SK-N-SH (cell line): ENCODE results near the gene ZCRB1. TPM values are rescaled to one million over a fixed set of nuclear protein-coding genes. Genes with fewer than 3 reads are reported as not detected.

ENCODE experiments used
- CTCF ChIA-PET: fragments of 300-600, 350-600 bp; formaldehyde crosslinking; extraction: SDS; loops from one replicate; lab custom pipeline; 2021; lab: Yijun Ruan, JAX
- POLR2A ChIA-PET: fragments of 350-600 bp; sonication (Branson Sonifier 250); formaldehyde crosslinking; extraction: SDS; loops from one replicate; lab custom pipeline; 2020; ENCODE audit warnings: antibody characterized with exemption, inconsistent platforms; lab: Yijun Ruan, JAX
- DNase-seq: peaks from one replicate; pipeline ENCODE4 v3.0.0; 2012
- H2AFZ ChIP-seq: fragments of 200-600 bp; sonication (generic); 2 replicates; pipeline ENCODE4 v1.8.1; 2016; ENCODE audit warnings: antibody characterized with exemption, mild to moderate bottlenecking, low read depth
- H3F3A ChIP-seq: fragments of 200-600 bp; sonication (generic); replicated peaks from 2 replicates; pipeline ENCODE3; 2016; ENCODE audit warnings: antibody characterized with exemption, mild to moderate bottlenecking; ENCODE audit not compliant: insufficient read depth
- H3K27ac ChIP-seq, 2 experiments: fragments of 200-500 bp in 1 of 2; fragments of 200-600 bp in 1 of 2; sonication (Bioruptor generic) in 1 of 2; sonication (generic), shearing (Covaris generic) in 1 of 2; 2 replicates each; pipeline versions ENCODE4 v1.5.1 to v1.6.1; 2014 to 2016; ENCODE audit warnings: low read depth in 2 of 2, inconsistent platforms in 1 of 2, low read length in 1 of 2, mild to moderate bottlenecking in 1 of 2, mixed read lengths in 1 of 2
- H3K27me3 ChIP-seq: fragments of 200-600 bp; sonication (generic), shearing (Covaris generic); 2 replicates; pipeline ENCODE4 v1.6.1; 2016; ENCODE audit warnings: mixed run types; ENCODE audit not compliant: insufficient read depth
- H3K36me3 ChIP-seq, 2 experiments: fragments of 200-500 bp in 1 of 2; fragments of 200-600 bp in 1 of 2; sonication (Bioruptor generic) in 1 of 2; sonication (generic) in 1 of 2; replicated peaks in 1 of 2; 2 replicates each; pipeline versions ENCODE3 to v1.5.1; 2014 to 2016; ENCODE audit warnings: low read length in 1 of 2, mild to moderate bottlenecking in 1 of 2; ENCODE audit not compliant: insufficient read depth in 2 of 2, control insufficient read depth in 1 of 2
- H3K4me1 ChIP-seq, 2 experiments: fragments of 200-500 bp in 1 of 2; fragments of 200-600 bp in 1 of 2; sonication (Bioruptor generic) in 1 of 2; sonication (generic), shearing (Covaris generic) in 1 of 2; 2 replicates each; pipeline versions ENCODE4 v1.5.1 to v1.6.1; 2014 to 2016; ENCODE audit warnings: low read depth in 1 of 2, low read length in 1 of 2, mixed run types in 1 of 2; ENCODE audit not compliant: insufficient read depth in 2 of 2, control insufficient read depth in 1 of 2
- H3K4me2 ChIP-seq: fragments of 200-600 bp; sonication (generic), shearing (Covaris generic); 2 replicates; pipeline ENCODE4 v1.6.1; 2017; ENCODE audit warnings: mixed run types
- H3K4me3 ChIP-seq, 2 experiments: fragments of 200-500 bp in 1 of 2; fragments of 200-600 bp in 1 of 2; sonication (Bioruptor generic) in 1 of 2; sonication (generic), shearing (Covaris generic) in 1 of 2; 2 replicates each; pipeline versions ENCODE4 v1.5.1 to v1.8.1; 2014 to 2016; ENCODE audit warnings: low read depth in 2 of 2, inconsistent platforms in 1 of 2, low read length in 1 of 2, mild to moderate bottlenecking in 1 of 2, mixed read lengths in 1 of 2, moderate library complexity in 1 of 2
- H3K79me2 ChIP-seq: fragments of 200-600 bp; sonication (generic); 2 replicates; pipeline ENCODE4 v1.8.1; 2017; ENCODE audit warnings: mild to moderate bottlenecking; ENCODE audit not compliant: insufficient read depth
- H3K9ac ChIP-seq: fragments of 200-600 bp; sonication (generic); 2 replicates; pipeline ENCODE4 v1.6.1; 2017; ENCODE audit warnings: mixed run types
- H3K9me2 ChIP-seq: fragments of 200-600 bp; sonication (generic); 2 replicates; pipeline ENCODE4 v1.6.1; 2017; ENCODE audit warnings: mixed run types
- H3K9me3 ChIP-seq: fragments of 200-600 bp; sonication (generic); 2 replicates; pipeline ENCODE4 v1.6.1; 2017; ENCODE audit warnings: mixed run types, mild to moderate bottlenecking, moderate library complexity
- H4K20me1 ChIP-seq: fragments of 200-600 bp; sonication (generic); 2 replicates; pipeline ENCODE4 v1.6.1; 2017; ENCODE audit warnings: mild to moderate bottlenecking, mixed run types; ENCODE audit not compliant: insufficient read depth
- CHD2 ChIP-seq: fragments of 150-350 bp; IDR thresholded peaks from 2 replicates; pipeline ENCODE4 v1.6.1; 2018; ENCODE audit warnings: low read length; ENCODE audit not compliant: partially characterized antibody
- EZH2phosphoT487 ChIP-seq: fragments of 200-600 bp; sonication (generic); IDR thresholded peaks from 2 replicates; pipeline ENCODE4 v1.6.1; 2017; ENCODE audit warnings: low read depth, mixed run types, mild to moderate bottlenecking, antibody characterized with exemption, moderate library complexity, borderline replicate concordance
- FOSL2 ChIP-seq: IDR thresholded peaks from 2 replicates; pipeline ENCODE4 v1.4.0; 2012; ENCODE audit warnings: low read depth, mild to moderate bottlenecking, moderate library complexity, borderline replicate concordance
- FOXM1 ChIP-seq: IDR thresholded peaks from 2 replicates; pipeline ENCODE4 v1.4.0; 2012; ENCODE audit warnings: low read depth, mild to moderate bottlenecking
- MAX ChIP-seq: IDR thresholded peaks from 2 replicates; pipeline ENCODE4 v1.4.0; 2012; ENCODE audit warnings: low read depth
- POLR2AphosphoS5 ChIP-seq: IDR thresholded peaks from 2 replicates; pipeline ENCODE4 v1.6.1; 2012; ENCODE audit warnings: low read depth, low read length
- RCOR1 ChIP-seq: fragments of 150-350 bp; IDR thresholded peaks from 2 replicates; pipeline ENCODE4 v1.6.1; 2017; ENCODE audit warnings: antibody characterized with exemption, low read length
- RXRA ChIP-seq: IDR thresholded peaks from 2 replicates; pipeline ENCODE4 v1.4.0; 2012; ENCODE audit warnings: low read depth, mild to moderate bottlenecking, borderline replicate concordance
- SIN3A ChIP-seq: IDR thresholded peaks from 2 replicates; pipeline ENCODE4 v1.6.1; 2012; ENCODE audit warnings: low read depth, mild to moderate bottlenecking, low read length, moderate library complexity, borderline replicate concordance
- SMC3 ChIP-seq: IDR thresholded peaks from 2 replicates; pipeline ENCODE4 v1.6.1; 2012; ENCODE audit warnings: low read depth, low read length, improper control_type of control experiment
- TAF1 ChIP-seq: IDR thresholded peaks from 2 replicates; pipeline ENCODE4 v1.6.1; 2012; ENCODE audit warnings: low read depth, mild to moderate bottlenecking, low read length, moderate library complexity, borderline replicate concordance
- TCF12 ChIP-seq: IDR thresholded peaks from 2 replicates; pipeline ENCODE4 v1.4.0; 2012
- TEAD4 ChIP-seq: IDR thresholded peaks from 2 replicates; pipeline ENCODE4 v1.4.0; 2012; ENCODE audit warnings: mild to moderate bottlenecking, borderline replicate concordance; ENCODE audit not compliant: insufficient read depth
- YY1 ChIP-seq: IDR thresholded peaks from 2 replicates; pipeline ENCODE4 v1.4.0; 2012; ENCODE audit warnings: low read depth, mild to moderate bottlenecking
- ZBTB33 ChIP-seq: IDR thresholded peaks from 2 replicates; pipeline ENCODE4 v1.4.0; 2012; ENCODE audit warnings: low read depth, borderline replicate concordance
- WGBS: methylation state at CpG from one replicate; pipeline ENCODE4 v1.1.6; 2017; ENCODE audit warnings: low lambda C conversion rate; 5-methylcytosine and 5-hydroxymethylcytosine counted together
- polyA plus RNA-seq, 3 experiments: library from polyadenylated mRNA; depleted of rRNA; stranded (reverse); fragments of >200 nt; gene quantifications; 2 replicates each; pipeline ENCODE4 v1.2.3, GENCODE V29; 2012
- TF ChIP-seq, protein P1 (sequence below): fragments of 150-350 bp; IDR thresholded peaks from 2 replicates; pipeline ENCODE4 v1.6.1; 2017; ENCODE audit warnings: antibody characterized with exemption, low read length, low read depth, borderline replicate concordance
- TF ChIP-seq, protein P2 (sequence below): fragments of 200-600 bp; sonication (generic); IDR thresholded peaks from 2 replicates; pipeline ENCODE4 v1.6.1; 2017; ENCODE audit warnings: antibody characterized with exemption, mild to moderate bottlenecking, moderate library complexity

The ZCRB1 gene
- polyA plus RNA-seq, 1 of the 3 experiments (the other 2 are of a cell fraction), result 18.7 TPM

- TF ChIP-seq ZBTB33, result no peak
Observed at GRCh38 chr12:42281844-42282243, 44.0 kb downstream of the ZCRB1 start (continued).

GRCh38 chr12:42281278-42281677 is 44.6 kb downstream of the ZCRB1 start:
- Histone ChIP-seq H3F3A (peaks cover 5% of the 10 kb centered on the region), H3K4me3 (no peak overlapping the region), H3K27ac (no peak overlapping the region), H3K36me3 (no peaks in the 10 kb centered on the region), H3K79me2 (no peaks in the 10 kb centered on the region), H3K9ac (no peak overlapping the region), H3K9me3 (no peaks in the 10 kb centered on the region), H2AFZ (no peak overlapping the region), H4K20me1 (no peaks in the 10 kb centered on the region), H3K4me2 (no peak overlapping the region), H3K27me3 (no peaks in the 10 kb centered on the region), H3K4me1 (peaks cover 0 to 3% of the 10 kb centered on the region in 2 experiments; a peak in 1 of 4 replicates), H3K9me2 (no peaks in the 10 kb centered on the region)
- DNase-seq, result no peak
- CTCF ChIA-PET, result interaction anchor here (0.6 to 1.3 kb wide), 2 partner anchors 87 to 1017 kb away, joined by 3 read pairs; no protein-coding TSS in a partner anchor
- POLR2A ChIA-PET, result no interaction called here
- TF ChIP-seq, protein P1, sequence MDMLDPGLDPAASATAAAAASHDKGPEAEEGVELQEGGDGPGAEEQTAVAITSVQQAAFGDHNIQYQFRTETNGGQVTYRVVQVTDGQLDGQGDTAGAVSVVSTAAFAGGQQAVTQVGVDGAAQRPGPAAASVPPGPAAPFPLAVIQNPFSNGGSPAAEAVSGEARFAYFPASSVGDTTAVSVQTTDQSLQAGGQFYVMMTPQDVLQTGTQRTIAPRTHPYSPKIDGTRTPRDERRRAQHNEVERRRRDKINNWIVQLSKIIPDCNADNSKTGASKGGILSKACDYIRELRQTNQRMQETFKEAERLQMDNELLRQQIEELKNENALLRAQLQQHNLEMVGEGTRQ, result no peak
- TF ChIP-seq TCF12 (no peak), SMC3 (no peak), RXRA (no peak), EZH2phosphoT487 (no peak), POLR2AphosphoS5 (no peak), FOXM1 (no peak), TAF1 (no peak), RCOR1 (no peak), SIN3A (no peak), FOSL2 (no peak), YY1 (no peak), ZBTB33 (no peak), CHD2 (no peak), TEAD4 (no peak), MAX (no peak)
- TF ChIP-seq, protein P2, sequence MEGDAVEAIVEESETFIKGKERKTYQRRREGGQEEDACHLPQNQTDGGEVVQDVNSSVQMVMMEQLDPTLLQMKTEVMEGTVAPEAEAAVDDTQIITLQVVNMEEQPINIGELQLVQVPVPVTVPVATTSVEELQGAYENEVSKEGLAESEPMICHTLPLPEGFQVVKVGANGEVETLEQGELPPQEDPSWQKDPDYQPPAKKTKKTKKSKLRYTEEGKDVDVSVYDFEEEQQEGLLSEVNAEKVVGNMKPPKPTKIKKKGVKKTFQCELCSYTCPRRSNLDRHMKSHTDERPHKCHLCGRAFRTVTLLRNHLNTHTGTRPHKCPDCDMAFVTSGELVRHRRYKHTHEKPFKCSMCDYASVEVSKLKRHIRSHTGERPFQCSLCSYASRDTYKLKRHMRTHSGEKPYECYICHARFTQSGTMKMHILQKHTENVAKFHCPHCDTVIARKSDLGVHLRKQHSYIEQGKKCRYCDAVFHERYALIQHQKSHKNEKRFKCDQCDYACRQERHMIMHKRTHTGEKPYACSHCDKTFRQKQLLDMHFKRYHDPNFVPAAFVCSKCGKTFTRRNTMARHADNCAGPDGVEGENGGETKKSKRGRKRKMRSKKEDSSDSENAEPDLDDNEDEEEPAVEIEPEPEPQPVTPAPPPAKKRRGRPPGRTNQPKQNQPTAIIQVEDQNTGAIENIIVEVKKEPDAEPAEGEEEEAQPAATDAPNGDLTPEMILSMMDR, result no peak
- WGBS, result 88% methylated on average over 2 of the region's 3 CpGs
